Fibroblast of lung (primary cell): ENCODE data around the gene ZNF296. TPM values are rescaled to one million over a fixed set of nuclear protein-coding genes. Genes with fewer than 3 reads are reported as not detected.

Source experiments
- DNase-seq, 2 donors: peaks; one replicate each; pipeline versions ENCODE4 v3.0.0 to v3.0.0-alpha.2; 2010; ENCODE audit warnings: low read depth in 2 of 2
- H2AFZ ChIP-seq: 2 replicates; pipeline ENCODE4 v1.5.1; 2012; ENCODE audit warnings: low read length, control low read depth, inconsistent platforms
- H3K27ac ChIP-seq: 2 replicates; pipeline ENCODE4 v1.5.1; 2011; ENCODE audit warnings: low read length, control low read depth; ENCODE audit not compliant: insufficient read depth
- H3K27me3 ChIP-seq: 2 replicates; pipeline ENCODE4 v1.5.1; 2011; ENCODE audit warnings: mild to moderate bottlenecking, low read length; ENCODE audit not compliant: control insufficient read depth, insufficient read depth
- H3K36me3 ChIP-seq: 2 replicates; pipeline ENCODE4 v1.5.1; 2011; ENCODE audit warnings: low read length; ENCODE audit not compliant: control insufficient read depth, insufficient read depth
- H3K4me1 ChIP-seq: 2 replicates; pipeline ENCODE4 v1.5.1; 2011; ENCODE audit warnings: low read length; ENCODE audit not compliant: control insufficient read depth, insufficient read depth; ENCODE audit errors: extremely low read depth
- H3K4me2 ChIP-seq: 2 replicates; pipeline ENCODE4 v1.5.1; 2011; ENCODE audit warnings: low read length, control low read depth; ENCODE audit not compliant: insufficient read depth; ENCODE audit errors: extremely low read depth
- H3K4me3 ChIP-seq, 4 experiments: fragments of 200-600 bp in 1 of 4; sonication (generic) in 1 of 4; replicated peaks in 1 of 4; 2 replicates each; pipeline ENCODE4 v1.5.1; 2011 to 2016; ENCODE audit warnings: low read length in 4 of 4, low read depth in 3 of 4, mild to moderate bottlenecking in 3 of 4, control low read depth in 2 of 4, inconsistent platforms in 1 of 4, mixed read lengths in 1 of 4; ENCODE audit not compliant: insufficient read depth in 1 of 4; ENCODE audit errors: control extremely low read depth in 1 of 4
- H3K79me2 ChIP-seq: 2 replicates; pipeline ENCODE4 v1.5.1; 2012; ENCODE audit warnings: mild to moderate bottlenecking, low read length, inconsistent platforms; ENCODE audit not compliant: control insufficient read depth, insufficient read depth
- H3K9ac ChIP-seq: 2 replicates; pipeline ENCODE4 v1.5.1; 2011; ENCODE audit warnings: mild to moderate bottlenecking, low read length, control low read depth; ENCODE audit not compliant: insufficient read depth
- H3K9me3 ChIP-seq: 2 replicates; pipeline ENCODE4 v1.5.1; 2012; ENCODE audit warnings: low read depth, low read length; ENCODE audit not compliant: control insufficient read depth, insufficient read depth
- H4K20me1 ChIP-seq: 2 replicates; pipeline ENCODE4 v1.5.1; 2011; ENCODE audit warnings: low read length; ENCODE audit not compliant: control insufficient read depth, insufficient read depth; ENCODE audit errors: extremely low read depth
- EZH2 ChIP-seq: IDR thresholded peaks from 2 replicates; pipeline ENCODE4 v1.5.1; 2012; ENCODE audit warnings: low read length, control low read depth, mild to moderate bottlenecking; ENCODE audit errors: missing control alignments
- polyA plus RNA-seq, 2 donors: library from polyadenylated mRNA; depleted of rRNA in 1 of 2; stranded (reverse) in 1 of 2; unstranded in 1 of 2; fragments of >200 nt; gene quantifications; 2 replicates each; pipeline ENCODE4 v1.2.1, GENCODE V29; 2011 to 2012; ENCODE audit warnings: missing spikeins in 1 of 2
- total RNA-seq: library from RNA; depleted of rRNA; stranded (reverse); fragments of >200 nt; gene quantifications from 2 replicates; pipeline ENCODE4 v1.2.1, GENCODE V29; 2014
- TF ChIP-seq, protein P1 (sequence below), 2 donors: IDR thresholded peaks in 1 of 2; conservative IDR thresholded peaks in 1 of 2; 1 replicate in 1 of 2; 2 replicates in 1 of 2; pipeline ENCODE4 v1.5.1; 2011 to 2012; ENCODE audit warnings: low read length in 2 of 2, control low read depth in 1 of 2, inconsistent platforms in 1 of 2, low read depth in 1 of 2, mild to moderate bottlenecking in 1 of 2

The ZNF296 gene
- total and polyA plus RNA-seq, 2 donors (not counting 1 experiment from before 2014, with no cell fraction given), result 0.03 TPM; not detected in 1

- no peaks in the 10 kb centered on the region for H4K20me1 ChIP-seq
- no peak for DNase-seq
- TF ChIP-seq, protein P1, sequence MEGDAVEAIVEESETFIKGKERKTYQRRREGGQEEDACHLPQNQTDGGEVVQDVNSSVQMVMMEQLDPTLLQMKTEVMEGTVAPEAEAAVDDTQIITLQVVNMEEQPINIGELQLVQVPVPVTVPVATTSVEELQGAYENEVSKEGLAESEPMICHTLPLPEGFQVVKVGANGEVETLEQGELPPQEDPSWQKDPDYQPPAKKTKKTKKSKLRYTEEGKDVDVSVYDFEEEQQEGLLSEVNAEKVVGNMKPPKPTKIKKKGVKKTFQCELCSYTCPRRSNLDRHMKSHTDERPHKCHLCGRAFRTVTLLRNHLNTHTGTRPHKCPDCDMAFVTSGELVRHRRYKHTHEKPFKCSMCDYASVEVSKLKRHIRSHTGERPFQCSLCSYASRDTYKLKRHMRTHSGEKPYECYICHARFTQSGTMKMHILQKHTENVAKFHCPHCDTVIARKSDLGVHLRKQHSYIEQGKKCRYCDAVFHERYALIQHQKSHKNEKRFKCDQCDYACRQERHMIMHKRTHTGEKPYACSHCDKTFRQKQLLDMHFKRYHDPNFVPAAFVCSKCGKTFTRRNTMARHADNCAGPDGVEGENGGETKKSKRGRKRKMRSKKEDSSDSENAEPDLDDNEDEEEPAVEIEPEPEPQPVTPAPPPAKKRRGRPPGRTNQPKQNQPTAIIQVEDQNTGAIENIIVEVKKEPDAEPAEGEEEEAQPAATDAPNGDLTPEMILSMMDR (conservative IDR thresholded peaks at IDR 0.05 in 1 of 2, IDR thresholded peaks at IDR 0.05 in 1 of 2; ENCODE audit: low read depth in 1 of 2, low read length in 2 of 2), result no peak
- no peak for TF ChIP-seq EZH2
- no peaks in the 10 kb centered on the region for H3K27me3 ChIP-seq
- H2AFZ ChIP-seq, result no peak overlapping the region
- no peaks in the 10 kb centered on the region for H3K79me2 ChIP-seq
- peaks cover 48% of the 10 kb centered on the region for H3K36me3 ChIP-seq
- H3K4me1 ChIP-seq, result no peaks in the 10 kb centered on the region
- no peaks in the 10 kb centered on the region for H3K9me3 ChIP-seq
- no peak overlapping the region for H3K4me3 ChIP-seq
- no peak overlapping the region for H3K27ac ChIP-seq
- H3K4me2 ChIP-seq, result no peak overlapping the region
- no peak overlapping the region for H3K9ac ChIP-seq
These were observed 18.8 kb downstream of the ZNF296 start for GRCh38 chr19:45057444-45057843.

GRCh38 chr19:45056831-45057230, 19.4 kb downstream of the ZNF296 start:
- no peak for DNase-seq
- H3K36me3 ChIP-seq, result peaks cover 49% of the 10 kb centered on the region
- H4K20me1 ChIP-seq, result no peaks in the 10 kb centered on the region
- no peaks in the 10 kb centered on the region for H3K27me3 ChIP-seq
- H3K9ac ChIP-seq, result no peak overlapping the region
- peaks cover 4% of the 10 kb centered on the region for H3K79me2 ChIP-seq
- no peak overlapping the region for H3K4me2 ChIP-seq
- no peak overlapping the region for H2AFZ ChIP-seq
- H3K4me3 ChIP-seq, result no peak overlapping the region
- H3K27ac ChIP-seq, result no peak overlapping the region
- no peaks in the 10 kb centered on the region for H3K9me3 ChIP-seq
- H3K4me1 ChIP-seq, result no peaks in the 10 kb centered on the region
- TF ChIP-seq EZH2, result no peak
- TF ChIP-seq, protein P1 (conservative IDR thresholded peaks at IDR 0.05 in 1 of 2, IDR thresholded peaks at IDR 0.05 in 1 of 2; ENCODE audit: low read depth in 1 of 2, low read length in 2 of 2), result no peak

GRCh38 chr19:45051929-45052579, 24.2 kb downstream of the ZNF296 start:
- Histone ChIP-seq H3K36me3 (peaks cover 18% of the 10 kb centered on the region), H3K27me3 (no peaks in the 10 kb centered on the region), H2AFZ (no peak overlapping the region), H3K27ac (no peak overlapping the region), H3K4me3 (no peak overlapping the region), H3K9me3 (no peaks in the 10 kb centered on the region), H3K4me1 (no peaks in the 10 kb centered on the region), H3K79me2 (peaks cover 30% of the 10 kb centered on the region), H3K4me2 (no peak overlapping the region), H4K20me1 (no peaks in the 10 kb centered on the region), H3K9ac (no peak overlapping the region)
- DNase-seq, result no peak
- TF ChIP-seq, protein P1 (conservative IDR thresholded peaks at IDR 0.05 in 1 of 2, IDR thresholded peaks at IDR 0.05 in 1 of 2; ENCODE audit: low read depth in 1 of 2, low read length in 2 of 2), result no peak
- TF ChIP-seq EZH2, result no peak
